ENCODE measurements around the gene UBE2N. TPM values are rescaled to one million over a fixed set of nuclear protein-coding genes. Genes with fewer than 3 reads are reported as not detected.

Gene UBE2N
- total and polyA plus RNA-seq, 2 experiments from 2014 or later: 154 to 385 TPM

- no peak for TF ChIP-seq ZNF462 (CRISPR knock-in tag; IDR thresholded peaks at IDR 0.05)
These were observed 9.8 kb upstream of the UBE2N start (continued) for GRCh38 chr12:93451423-93452158.

- no peaks in the 10 kb centered on the region for H3K4me1 Mint-ChIP-seq
- no peak for DNase-seq (ENCODE audit: low spot score)
- H3K4me3 Mint-ChIP-seq: no peak overlapping the region
- Histone ChIP-seq H3K36me3 (ENCODE audit: insufficient read depth) (no peaks in the 10 kb centered on the region), H2AFZ (no peak overlapping the region), H3K27ac (ENCODE audit: low read depth) (no peak overlapping the region), H3K27me3 (ENCODE audit: insufficient read depth) (no peaks in the 10 kb centered on the region), H3K79me2 (replicated peaks; ENCODE audit: insufficient read depth) (no peaks in the 10 kb centered on the region), H3K4me2 (no peak overlapping the region), H3F3A (replicated peaks; ENCODE audit: low read depth) (no peaks in the 10 kb centered on the region), H3K4me3 (no peak overlapping the region), H3K9me2 (ENCODE audit: insufficient read depth) (no peaks in the 10 kb centered on the region), H3K4me1 (ENCODE audit: insufficient read depth) (no peaks in the 10 kb centered on the region), H4K20me1 (replicated peaks; ENCODE audit: insufficient read depth) (no peaks in the 10 kb centered on the region)
- no peak overlapping the region for H3K27ac Mint-ChIP-seq
- peaks cover 4% of the 10 kb centered on the region for H3K27me3 Mint-ChIP-seq (ENCODE audit: insufficient read depth, low read depth, poor library complexity)
- no peak for ATAC-seq
- H3K9me3 Mint-ChIP-seq: peaks cover 9% of the 10 kb centered on the region
- H3K36me3 Mint-ChIP-seq (ENCODE audit: low read depth): 0 out of 3 replicates have a peak, but pooled peaks cover 4% of the 10 kb centered on the region
- no peak for TF ChIP-seq EZH2 (IDR thresholded peaks at IDR 0.05; ENCODE audit: low read depth, unreplicated experiment)
- TF ChIP-seq ZNF114 (CRISPR knock-in tag; IDR thresholded peaks at IDR 0.05): no peak
- TF ChIP-seq ZNF331 (CRISPR knock-in tag; IDR thresholded peaks at IDR 0.05; ENCODE audit: low read depth): no peak
- no peak for TF ChIP-seq NANOG (IDR thresholded peaks at IDR 0.05; ENCODE audit: borderline replicate concordance)
- TF ChIP-seq JUNB (IDR thresholded peaks at IDR 0.05; ENCODE audit: unreplicated experiment): no peak
- TF ChIP-seq CREB1 (CRISPR knock-in tag; IDR thresholded peaks at IDR 0.05; ENCODE audit: low read depth): no peak
- no peak for TF ChIP-seq STAT1 (IDR thresholded peaks at IDR 0.05; ENCODE audit: unreplicated experiment)
- no peak for TF ChIP-seq REST (IDR thresholded peaks at IDR 0.05; ENCODE audit: unreplicated experiment)
- no peak for TF ChIP-seq EZH2phosphoT487 (IDR thresholded peaks at IDR 0.05; ENCODE audit: unreplicated experiment)
- TF ChIP-seq CTCF (conservative IDR thresholded peaks at IDR 0.05; ENCODE audit: low read depth in 2 of 2): no peak
These were observed 7.5 kb upstream of the UBE2N start for GRCh38 chr12:93449277-93449676.

Measured in GM23338 (cell line).